Measurements from ENCODE around the gene VPREB3.

The VPREB3 gene

DNA sequence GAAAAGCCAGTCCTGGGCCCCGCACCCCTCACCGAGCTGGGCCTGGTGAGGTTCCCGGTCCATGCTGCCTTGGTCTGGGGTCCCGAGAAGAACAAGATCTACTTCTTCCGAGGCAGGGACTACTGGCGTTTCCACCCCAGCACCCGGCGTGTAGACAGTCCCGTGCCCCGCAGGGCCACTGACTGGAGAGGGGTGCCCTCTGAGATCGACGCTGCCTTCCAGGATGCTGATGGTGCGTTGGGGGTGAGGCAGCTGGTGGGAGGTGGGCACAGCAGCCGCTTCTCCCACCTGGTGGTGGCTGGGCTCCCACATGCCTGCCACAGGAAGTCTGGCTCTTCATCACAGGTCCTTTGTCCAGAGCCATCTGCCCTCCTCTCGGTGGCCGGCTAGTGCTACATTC is 28.0 kb upstream of the VPREB3 start:
- no peak for ATAC-seq

DNA sequence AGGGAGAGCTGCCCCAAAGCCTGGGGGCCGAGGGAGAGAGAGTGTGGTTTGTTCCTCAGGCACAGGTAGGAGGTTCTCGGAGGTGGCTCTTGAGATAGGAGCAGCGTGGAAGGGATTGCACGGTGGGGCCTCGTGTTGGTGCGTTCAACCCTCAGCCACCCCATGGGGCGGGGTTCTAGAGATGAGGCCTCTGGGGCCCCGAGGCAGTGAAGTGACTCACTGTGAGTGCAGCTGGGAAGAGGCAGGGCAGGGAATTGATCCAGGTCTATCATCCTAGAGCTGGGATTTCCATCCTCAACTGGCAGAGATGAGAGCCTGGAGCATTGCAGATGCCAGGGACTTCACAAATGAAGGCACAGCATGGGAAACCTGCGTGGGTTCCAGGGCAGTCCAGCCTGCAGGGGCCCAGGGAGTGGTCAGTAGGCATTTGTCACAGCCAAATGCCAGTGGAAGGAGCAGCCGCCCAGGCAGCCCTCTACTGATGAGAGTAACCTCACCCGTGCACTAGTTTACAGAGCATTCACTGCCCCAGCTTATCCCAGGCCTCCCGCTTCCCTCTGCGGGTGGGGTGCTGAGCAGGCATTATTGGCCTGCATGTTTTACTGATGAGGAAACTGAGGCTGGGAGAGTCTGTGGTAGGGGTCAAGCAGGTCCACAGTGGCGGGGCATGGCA is 27.4 kb upstream of the VPREB3 start:
- ATAC-seq, result no peak

GRCh38 chr22:23781065-23781464 is 26.8 kb upstream of the VPREB3 start:
- no peak for ATAC-seq

GRCh38 chr22:23780146-23780748 is 26.0 kb upstream of the VPREB3 start:
- ATAC-seq, result no peak

- no peak for ATAC-seq
Measured at GRCh38 chr22:23779731-23780130, 25.5 kb upstream of the VPREB3 start.

DNA sequence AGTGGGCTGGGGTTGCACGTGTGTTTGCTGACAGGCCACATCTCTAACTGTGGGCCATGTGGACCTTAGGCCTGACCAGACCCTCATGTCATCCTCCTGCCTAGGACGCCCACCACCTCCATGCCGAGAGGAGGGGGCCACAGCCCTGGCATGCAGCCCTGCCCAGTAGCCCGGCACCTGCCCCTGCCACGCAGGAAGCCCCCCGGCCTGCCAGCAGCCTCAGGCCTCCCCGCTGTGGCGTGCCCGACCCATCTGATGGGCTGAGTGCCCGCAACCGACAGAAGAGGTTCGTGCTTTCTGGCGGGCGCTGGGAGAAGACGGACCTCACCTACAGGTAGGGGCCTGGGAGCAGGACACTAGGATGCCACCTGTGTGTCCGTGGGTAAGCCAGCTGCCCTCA is 24.9 kb upstream of the VPREB3 start:
- ATAC-seq, result no peak

GRCh38 chr22:23778577-23778900 is 24.3 kb upstream of the VPREB3 start:
- ATAC-seq, result no peak

DNA sequence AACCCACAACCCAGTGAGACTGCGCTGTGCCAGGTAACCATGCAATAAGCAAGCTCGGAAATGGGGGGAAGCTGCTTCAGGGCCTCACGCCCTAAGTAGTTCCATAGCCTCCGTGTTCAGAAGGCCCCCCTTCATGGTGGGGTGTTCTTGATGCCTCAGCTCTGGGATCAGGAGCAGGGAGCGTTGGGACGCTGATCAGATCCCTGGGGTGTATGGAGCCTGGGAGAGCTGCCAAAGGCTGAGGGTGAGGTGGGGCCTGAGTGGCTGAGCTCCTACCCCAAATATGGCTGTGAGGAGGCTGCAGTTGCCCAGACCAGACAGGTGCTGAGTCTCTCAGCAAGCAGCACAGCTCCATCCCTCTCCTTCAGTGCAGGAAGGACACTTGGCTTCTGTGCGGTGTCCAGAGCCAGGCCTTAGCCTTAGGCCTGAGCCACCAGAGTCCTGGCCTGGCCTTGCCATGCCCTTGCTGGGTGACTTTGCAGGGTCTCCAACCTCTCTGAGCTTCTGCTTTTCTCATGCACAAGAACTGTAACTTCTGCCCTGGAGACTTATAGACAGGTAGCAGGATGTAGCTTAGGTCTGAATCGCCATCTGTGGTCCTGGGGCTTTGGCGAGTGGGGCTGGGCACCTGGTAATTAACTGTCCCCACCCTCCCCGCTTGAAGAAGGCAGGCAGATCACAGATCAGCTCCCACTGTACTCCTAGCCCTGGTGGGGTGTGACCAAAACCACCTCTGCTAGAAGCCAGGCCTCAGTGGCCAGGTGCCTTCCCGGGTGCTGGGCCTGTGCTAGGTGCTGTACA is 23.8 kb upstream of the VPREB3 start:
- ATAC-seq, result no peak

GRCh38 chr22:23775779-23776375 is 21.7 kb upstream of the VPREB3 start:
- ATAC-seq, result no peak

DNA sequence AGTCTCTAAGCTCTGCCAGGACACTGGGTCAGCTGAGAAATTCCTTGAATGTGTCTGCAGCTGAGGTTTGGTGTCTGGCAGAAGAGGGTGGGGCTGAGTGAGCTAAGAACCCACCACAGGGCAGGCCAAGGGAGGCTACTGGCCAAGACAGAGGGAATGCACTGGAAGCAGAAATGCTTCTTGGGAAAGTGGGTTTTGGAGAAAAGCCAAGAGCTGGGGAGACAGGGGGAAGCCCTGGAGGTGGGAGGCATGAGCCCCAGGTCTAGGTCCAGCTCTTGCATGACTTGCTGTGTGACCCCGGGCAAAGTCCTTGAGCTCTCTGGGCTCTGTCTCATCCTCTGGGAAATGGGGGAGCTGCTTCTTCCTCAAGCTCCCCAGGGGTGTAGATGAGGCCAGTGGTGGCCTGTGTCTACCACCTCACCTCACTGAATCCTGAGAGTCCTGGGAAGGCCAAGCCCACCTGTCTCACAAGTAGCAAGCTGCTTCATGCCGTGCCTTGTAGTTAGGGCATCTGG is 20.8 kb upstream of the VPREB3 start:
- no peak for ATAC-seq

- no peak for ATAC-seq
Measured at GRCh38 chr22:23774114-23774921, 20.1 kb upstream of the VPREB3 start.

- ATAC-seq, result no peak
Measured at GRCh38 chr22:23773483-23774113, 19.4 kb upstream of the VPREB3 start.

GRCh38 chr22:23772649-23773473 is 18.6 kb upstream of the VPREB3 start, which contains the start of gene MMP11:
MMP11 (plus strand) TSS chr22:23772849; CDS start chr22:23772871, 22 bp downstream.
- ATAC-seq, result peak; percentile 55 to 60

DNA sequence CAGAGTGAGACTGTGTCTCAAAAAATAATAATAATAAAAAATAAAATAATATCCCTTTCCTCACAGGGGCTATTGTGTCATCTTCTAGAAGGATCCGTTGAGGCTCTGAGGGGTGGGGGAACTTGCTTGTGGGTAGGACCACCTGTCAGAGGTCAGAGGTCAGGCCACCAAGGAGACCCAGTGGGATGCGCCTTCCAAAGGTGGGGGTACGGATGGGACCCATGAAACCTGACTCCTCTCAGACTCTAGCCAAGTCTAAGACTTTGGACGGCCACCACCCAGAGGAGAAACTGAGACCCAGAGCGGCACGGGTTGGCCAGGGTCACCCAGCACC is 18.1 kb upstream of the VPREB3 start:
- no peak for ATAC-seq

GRCh38 chr22:23769321-23769965 is 15.2 kb upstream of the VPREB3 start:
- no peak for ATAC-seq

DNA sequence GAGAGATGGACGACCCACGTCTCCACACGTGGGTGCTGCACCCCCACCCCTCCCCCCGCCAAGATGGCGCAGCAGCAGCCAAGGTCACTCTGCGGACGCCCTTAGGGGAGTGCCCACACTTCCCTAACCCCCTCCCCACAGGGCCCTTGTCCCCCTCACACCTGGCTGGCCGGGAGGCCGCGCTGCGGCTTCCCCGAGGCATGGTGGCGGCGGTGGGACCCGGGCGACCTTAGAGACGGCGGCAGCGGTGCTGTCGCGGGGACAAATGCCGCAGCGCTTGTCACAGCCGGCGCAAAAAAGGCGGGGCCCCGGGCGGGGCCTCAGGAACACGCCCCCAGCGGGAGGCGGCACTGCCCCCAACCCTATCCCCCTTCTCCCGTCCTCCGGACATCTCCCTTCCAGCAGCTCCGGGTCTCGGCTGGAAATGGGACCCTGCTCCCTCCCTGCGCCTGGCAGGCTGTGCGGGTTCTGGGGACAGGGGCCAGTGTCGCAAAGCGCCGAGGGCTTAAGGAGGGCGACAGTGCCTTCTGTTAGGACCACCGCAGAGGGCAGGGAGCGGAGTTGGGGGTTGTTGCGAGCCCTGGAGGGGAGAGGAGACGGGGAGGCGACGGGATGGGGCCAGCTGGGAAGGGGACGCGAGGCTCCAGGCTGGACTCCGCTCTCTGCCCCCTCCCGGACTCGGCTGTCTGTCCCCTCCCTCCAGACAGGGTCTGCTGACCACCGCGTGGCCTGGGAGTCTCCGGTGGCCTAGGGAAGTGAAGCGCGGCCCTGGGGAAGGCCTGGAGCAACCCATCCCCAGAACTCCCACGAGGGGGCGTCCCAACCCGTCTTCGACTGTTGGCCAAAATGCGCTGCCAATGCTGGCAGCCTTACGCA is 13.7 kb upstream of the VPREB3 start, which contains the start of gene CHCHD10:
TSS of gene CHCHD10 (minus strand) at position 300 of the 876 bp plus-strand sequence. CDS start at position 202, 98 bp downstream.
- ATAC-seq, result peak; percentile 75 to 81

DNA sequence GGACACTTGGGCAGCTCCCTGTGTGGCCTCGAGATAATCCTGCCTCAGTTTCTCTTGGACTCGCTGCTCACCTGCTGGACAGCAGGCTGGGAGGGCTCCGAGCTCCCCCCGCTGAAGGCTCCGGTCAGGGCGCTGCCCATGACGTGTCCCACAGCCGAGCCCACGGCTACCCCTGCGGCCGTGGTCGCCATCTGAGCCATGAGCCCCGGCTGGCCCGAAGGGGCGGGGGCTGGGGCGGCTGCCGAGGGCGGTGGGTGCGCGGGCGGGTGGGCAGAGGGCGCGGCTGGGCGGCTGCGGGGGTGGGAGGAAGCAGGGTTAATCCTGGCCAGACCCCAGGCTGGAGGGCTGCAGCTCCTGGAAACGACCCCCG is 13.1 kb upstream of the VPREB3 start:
- ATAC-seq, result peak in 1 of 2 donors; percentile 5

DNA sequence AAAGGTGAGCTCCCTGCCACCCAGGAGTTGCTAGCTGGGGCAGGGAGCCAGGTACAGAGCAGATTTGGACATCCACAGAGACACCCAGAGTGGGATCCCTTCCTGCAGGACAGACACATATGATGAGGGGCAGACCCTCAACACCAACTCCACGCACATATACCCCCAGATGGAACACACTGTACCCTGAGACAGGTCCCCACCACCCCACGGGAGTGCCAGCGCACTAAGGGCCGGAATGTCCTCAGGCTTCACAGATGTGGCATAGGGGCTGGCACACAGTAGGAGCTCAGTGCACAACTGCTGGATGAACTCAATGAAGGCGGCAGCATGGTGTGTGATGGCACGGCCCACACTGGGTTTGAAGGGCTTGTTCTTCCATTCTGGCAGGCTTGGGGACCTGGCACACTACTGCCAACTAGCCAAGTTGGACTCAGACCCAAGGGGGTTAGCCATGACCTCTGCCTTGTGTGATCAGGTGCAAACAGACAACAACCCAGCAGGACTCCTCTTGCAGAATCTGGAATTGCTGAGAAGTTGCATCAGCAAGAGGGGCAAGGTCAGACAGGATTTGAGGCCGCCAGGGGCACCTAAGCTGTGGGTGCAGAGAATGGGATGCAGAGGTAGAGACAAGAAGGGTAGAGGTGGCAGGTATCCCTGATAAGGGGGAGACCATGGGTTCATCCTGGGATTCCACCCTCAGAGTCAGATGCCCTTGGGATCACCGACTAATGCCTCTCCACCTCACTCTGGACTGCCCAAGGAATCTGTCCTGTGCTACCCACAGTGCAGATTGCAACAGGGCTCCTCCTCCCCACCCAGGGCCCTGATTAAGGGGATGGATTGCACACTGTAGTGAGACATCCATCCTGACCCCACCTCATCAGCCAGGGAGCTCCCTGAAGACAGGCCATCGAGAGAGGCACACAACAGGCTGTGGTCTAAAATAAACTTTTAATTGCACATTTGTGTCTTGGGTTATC is 11.0 kb upstream of the VPREB3 start:
- no peak for ATAC-seq
